GM19023 (cell line): Measurements from ENCODE around the gene NACC2.
"Not testable (repeated sequence)": the region's sequence is repeated elsewhere in the genome, so short reads cannot be mapped to it uniquely, and the experiment has no call there.

Experiments
- ATAC-seq: cut with Tn5 transposase; IDR thresholded peaks from one replicate; pipeline ENCODE4 v1.9.1; 2021; ENCODE audit warnings: mild to moderate bottlenecking, moderate library complexity; ENCODE audit not compliant: unreplicated experiment

The NACC2 gene

GRCh38 chr9:136047775-136048559 is 47.1 kb downstream of the NACC2 start:
- ATAC-seq, result no peak

GRCh38 chr9:136047076-136047774 is 47.9 kb downstream of the NACC2 start:
- no peak for ATAC-seq

- no peak for ATAC-seq
Measured at GRCh38 chr9:136046554-136046920, 48.6 kb downstream of the NACC2 start.

GRCh38 chr9:136045595-136046553 is 49.2 kb downstream of the NACC2 start:
- no peak for ATAC-seq

- no peak for ATAC-seq
Measured at GRCh38 chr9:136044971-136045594, 50.0 kb downstream of the NACC2 start.

- ATAC-seq, result no peak
Measured at GRCh38 chr9:136044207-136044970, 50.7 kb downstream of the NACC2 start.

GRCh38 chr9:136043441-136043991 is 51.6 kb downstream of the NACC2 start:
- ATAC-seq, result no peak

GRCh38 chr9:136042541-136042940 is 52.5 kb downstream of the NACC2 start:
- no peak for ATAC-seq

GRCh38 chr9:136040848-136041247 is 54.2 kb downstream of the NACC2 start:
- not testable (repeated sequence) for ATAC-seq

- ATAC-seq, result no peak
Measured at GRCh38 chr9:136039488-136039887, 55.6 kb downstream of the NACC2 start.

GRCh38 chr9:136036848-136037247 is 58.2 kb downstream of the NACC2 start:
- no peak for ATAC-seq

GRCh38 chr9:136036050-136036449 is 59.0 kb downstream of the NACC2 start:
- ATAC-seq, result no peak

GRCh38 chr9:136031741-136032730 is 63.1 kb downstream of the NACC2 start:
- no peak for ATAC-seq

- no peak for ATAC-seq
Measured at GRCh38 chr9:136031094-136031493, 64.0 kb downstream of the NACC2 start.

- ATAC-seq, result no peak
Measured at GRCh38 chr9:136029556-136029955, 65.5 kb downstream of the NACC2 start.

GRCh38 chr9:136028760-136029470 is 66.2 kb downstream of the NACC2 start:
- no peak for ATAC-seq

GRCh38 chr9:136026943-136027289 is 68.2 kb downstream of the NACC2 start:
- not testable (repeated sequence) for ATAC-seq
